Measurements from ENCODE around the gene IDH1. TPM values are rescaled to one million over a fixed set of nuclear protein-coding genes. Genes with fewer than 3 reads are reported as not detected.

Gene IDH1
- total RNA-seq, 4 donors from 2014 or later, result 53.9 to 90.2 (median 61.6) TPM

DNA sequence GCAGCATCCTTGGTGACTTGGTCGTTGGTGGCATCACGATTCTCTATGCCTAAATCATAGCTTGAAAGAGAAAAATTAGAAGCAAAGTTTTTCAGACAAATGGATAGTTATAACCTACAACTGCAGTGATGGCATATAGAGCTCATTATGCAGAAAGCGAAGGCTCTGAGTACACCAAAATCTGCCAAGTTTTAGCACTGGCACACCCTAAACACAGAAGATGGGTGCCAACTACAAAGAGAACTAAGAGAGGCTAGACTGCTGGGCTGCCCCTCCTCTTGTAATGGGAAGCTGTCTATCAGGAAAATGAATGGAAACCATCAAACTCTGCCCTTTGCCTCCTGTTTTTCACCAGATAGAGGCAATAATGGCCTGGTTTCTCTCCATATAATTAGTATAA, 6.3 kb downstream of the IDH1 start:
- TF ChIP-seq POLR2A (IDR thresholded peaks at IDR 0.05), result no peak
- TF ChIP-seq, protein P1, sequence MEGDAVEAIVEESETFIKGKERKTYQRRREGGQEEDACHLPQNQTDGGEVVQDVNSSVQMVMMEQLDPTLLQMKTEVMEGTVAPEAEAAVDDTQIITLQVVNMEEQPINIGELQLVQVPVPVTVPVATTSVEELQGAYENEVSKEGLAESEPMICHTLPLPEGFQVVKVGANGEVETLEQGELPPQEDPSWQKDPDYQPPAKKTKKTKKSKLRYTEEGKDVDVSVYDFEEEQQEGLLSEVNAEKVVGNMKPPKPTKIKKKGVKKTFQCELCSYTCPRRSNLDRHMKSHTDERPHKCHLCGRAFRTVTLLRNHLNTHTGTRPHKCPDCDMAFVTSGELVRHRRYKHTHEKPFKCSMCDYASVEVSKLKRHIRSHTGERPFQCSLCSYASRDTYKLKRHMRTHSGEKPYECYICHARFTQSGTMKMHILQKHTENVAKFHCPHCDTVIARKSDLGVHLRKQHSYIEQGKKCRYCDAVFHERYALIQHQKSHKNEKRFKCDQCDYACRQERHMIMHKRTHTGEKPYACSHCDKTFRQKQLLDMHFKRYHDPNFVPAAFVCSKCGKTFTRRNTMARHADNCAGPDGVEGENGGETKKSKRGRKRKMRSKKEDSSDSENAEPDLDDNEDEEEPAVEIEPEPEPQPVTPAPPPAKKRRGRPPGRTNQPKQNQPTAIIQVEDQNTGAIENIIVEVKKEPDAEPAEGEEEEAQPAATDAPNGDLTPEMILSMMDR (IDR thresholded peaks at IDR 0.05), result no peak
- DNase-seq, result no peak
- Histone ChIP-seq H3K27me3 (no peaks in the 10 kb centered on the region), H3K4me3 (replicated peaks in 1 of 3) (no peak overlapping the region), H3K27ac (no peak overlapping the region), H3K9me3 (no peaks in the 10 kb centered on the region), H3K36me3 (peaks cover 8 to 23% of the 10 kb centered on the region in 2 donors), H3K4me1 (peaks cover 11 to 12% of the 10 kb centered on the region in 2 donors)
- WGBS, 2 donors, result 96 to 98% methylated on average over 3 of the region's 3 CpGs
- intact Hi-C loops (cut with DNase I), result no loop called here

- Histone ChIP-seq H3K27me3 (no peaks in the 10 kb centered on the region), H3K27ac (no peak overlapping the region), H3K4me1 (peaks cover 0 to 5% of the 10 kb centered on the region in 2 donors), H3K4me3 (replicated peaks in 1 of 3) (no peak overlapping the region), H3K9me3 (no peaks in the 10 kb centered on the region), H3K36me3 (peaks cover 8 to 23% of the 10 kb centered on the region in 2 donors)
- WGBS, 2 donors, result 97 to 98% methylated on average over 3 of the region's 3 CpGs
- intact Hi-C loops (cut with DNase I), result no loop called here
- TF ChIP-seq, protein P1 (IDR thresholded peaks at IDR 0.05), result no peak
- no peak for TF ChIP-seq POLR2A (IDR thresholded peaks at IDR 0.05)
- no peak for DNase-seq
These were observed 9.1 kb downstream of the IDH1 start for GRCh38 chr2:208245746-208246145.

DNA sequence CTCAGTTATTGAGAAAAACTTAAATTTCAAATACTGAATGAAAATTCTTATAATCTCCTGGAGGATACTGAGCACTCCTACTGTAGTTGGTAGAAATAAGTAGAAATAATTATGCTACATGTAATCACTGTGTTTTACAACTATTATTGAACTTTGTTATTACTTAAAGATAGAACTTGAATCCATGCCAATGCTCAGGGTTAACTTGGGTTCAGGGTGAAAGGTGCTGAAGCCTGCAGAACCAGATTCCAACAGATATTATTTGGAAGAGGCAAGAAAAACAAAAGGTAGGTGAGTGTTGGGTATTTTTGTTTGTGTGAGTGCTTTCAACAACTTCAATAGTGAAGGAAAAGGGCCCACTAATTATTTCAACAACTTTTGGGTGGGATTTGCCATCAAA, 10.4 kb downstream of the IDH1 start:
- H3K4me1 ChIP-seq, result peaks cover 0 to 5% of the 10 kb centered on the region in 2 donors
- H3K36me3 ChIP-seq, result peaks cover 8 to 28% of the 10 kb centered on the region in 2 donors
- no peaks in the 10 kb centered on the region for H3K9me3 ChIP-seq
- no peak overlapping the region for H3K4me3 ChIP-seq (replicated peaks in 1 of 3)
- H3K27ac ChIP-seq, result no peak overlapping the region
- no peaks in the 10 kb centered on the region for H3K27me3 ChIP-seq
- DNase-seq, result no peak
- intact Hi-C loops (cut with DNase I), result no loop called here
- TF ChIP-seq, protein P1 (IDR thresholded peaks at IDR 0.05), result no peak
- no peak for TF ChIP-seq POLR2A (IDR thresholded peaks at IDR 0.05)

DNA sequence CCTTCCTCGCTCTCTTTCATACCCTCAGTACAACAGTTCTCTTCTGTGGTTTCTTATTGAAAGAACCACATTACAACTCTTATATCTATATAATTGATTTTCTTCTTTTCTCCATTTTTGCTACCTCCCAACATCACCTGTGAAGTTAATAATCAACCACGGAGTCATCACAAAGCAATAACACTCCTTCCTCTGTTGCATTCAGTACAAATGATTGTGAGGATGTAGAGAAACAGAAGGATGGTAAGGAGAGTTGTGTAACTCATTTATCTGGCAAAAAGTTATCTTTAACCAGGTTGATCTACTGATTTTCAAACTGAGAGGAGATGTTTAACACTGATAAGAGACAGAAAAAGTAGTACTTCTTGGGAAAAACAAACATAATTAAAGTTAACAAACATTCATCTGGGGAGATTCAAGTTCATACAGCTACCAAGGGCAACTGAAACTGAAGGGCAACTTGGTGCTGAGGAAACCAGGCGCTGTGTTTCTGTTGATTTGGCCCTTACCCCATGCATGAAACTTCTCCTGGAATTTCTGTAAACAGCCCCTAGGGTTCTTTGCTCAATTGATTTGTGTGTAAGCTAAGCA, 14.2 kb downstream of the IDH1 start:
- Histone ChIP-seq H3K4me3 (replicated peaks in 1 of 3) (no peak overlapping the region), H3K27me3 (no peaks in the 10 kb centered on the region), H3K36me3 (peaks cover 14 to 36% of the 10 kb centered on the region in 2 donors), H3K27ac (no peak overlapping the region), H3K9me3 (no peaks in the 10 kb centered on the region), H3K4me1 (peaks cover 0 to 5% of the 10 kb centered on the region in 2 donors)
- WGBS, 2 donors, result 93 to 99% methylated on average over 3 of the region's 3 CpGs
- TF ChIP-seq POLR2A (IDR thresholded peaks at IDR 0.05), result no peak
- TF ChIP-seq, protein P1 (IDR thresholded peaks at IDR 0.05), result no peak
- DNase-seq, result no peak
- intact Hi-C loops (cut with DNase I), result no loop called here

DNA sequence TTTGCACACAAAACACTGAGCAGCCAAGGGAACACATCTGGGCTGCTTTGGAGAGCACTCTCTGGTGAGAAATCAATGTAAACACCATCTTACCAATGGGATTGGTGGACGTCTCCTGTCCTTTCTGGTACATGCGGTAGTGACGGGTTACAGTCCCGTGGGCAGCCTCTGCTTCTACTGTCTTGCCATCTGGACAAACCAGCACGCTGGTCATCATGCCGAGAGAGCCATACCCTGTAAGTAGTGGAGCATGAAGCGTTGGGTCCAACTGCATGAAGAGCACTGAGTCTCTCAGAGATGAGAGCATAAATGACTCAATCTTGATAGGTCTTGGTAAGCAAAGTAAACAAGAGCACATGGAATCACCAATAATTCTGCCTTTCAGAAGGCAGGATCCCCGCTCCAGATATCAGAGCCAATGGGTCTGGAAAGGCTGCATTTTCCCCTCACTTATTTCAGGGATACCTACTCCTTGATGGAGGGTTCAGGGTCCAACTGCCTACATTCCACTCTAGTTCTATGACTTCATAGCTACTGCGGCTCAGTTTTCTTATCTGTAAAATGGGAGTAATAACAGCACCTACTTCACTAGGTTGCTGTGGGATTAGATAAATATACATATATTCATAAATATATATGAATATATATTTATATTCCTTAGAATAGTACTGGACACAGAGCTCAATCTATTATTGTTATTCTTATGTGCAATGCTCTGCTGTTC, 14.9 kb downstream of the IDH1 start:
- TF ChIP-seq, protein P1 (IDR thresholded peaks at IDR 0.05), result no peak
- TF ChIP-seq POLR2A (IDR thresholded peaks at IDR 0.05), result no peak
- H3K27ac ChIP-seq, result no peak overlapping the region

More for the DNA sequence above, 14.9 kb downstream of the IDH1 start:
- Histone ChIP-seq H3K36me3 (peaks cover 14 to 35% of the 10 kb centered on the region in 2 donors), H3K4me3 (replicated peaks in 1 of 3) (no peak overlapping the region), H3K4me1 (peaks cover 0 to 5% of the 10 kb centered on the region in 2 donors), H3K27me3 (no peaks in the 10 kb centered on the region), H3K9me3 (no peaks in the 10 kb centered on the region)
- WGBS, 2 donors, result 94 to 97% methylated on average over 9 of the region's 9 CpGs
- intact Hi-C loops (cut with DNase I), result no loop called here
- no peak for DNase-seq

Measured in thyroid gland (tissue), 4 donors.